IMR-90 (cell line): Measurements from ENCODE around the gene SELENOM. TPM values are rescaled to one million over a fixed set of nuclear protein-coding genes. Genes with fewer than 3 reads are reported as not detected.
"Not testable (repeated sequence)": the region's sequence is repeated elsewhere in the genome, so short reads cannot be mapped to it uniquely, and the experiment has no call there.

Source experiments
- ATAC-seq: fragments of 200-7000 bp; cut with Tn5 transposase; 2 replicates; pipeline ENCODE4 v1.9.1; 2020; ENCODE audit warnings: low read depth, mild to moderate bottlenecking, moderate library complexity
- BruUV-seq: library from RNA; stranded (reverse); fragments of 400-500 nt; replicated peaks from 2 replicates; lab custom pipeline; 2021; lab: Mats Ljungman, UMichigan
- CTCF ChIA-PET: fragments of 300-600 bp; formaldehyde crosslinking; extraction: SDS; loops from one replicate; lab custom pipeline; 2021; ENCODE audit warnings: antibody characterized with exemption; lab: Yijun Ruan, JAX
- POLR2A ChIA-PET: fragments of 300-600 bp; sonication (Branson Sonifier 250); formaldehyde crosslinking; loops from one replicate; lab custom pipeline; 2022; ENCODE audit warnings: antibody characterized with exemption; ENCODE audit not compliant: unreplicated experiment; lab: Charles Lee
- DNase-seq: peaks from one replicate; pipeline ENCODE4 v3.0.0; 2013
- H2AFZ ChIP-seq: replicated peaks from 2 replicates; pipeline ENCODE3; 2013; ENCODE audit warnings: low read length, mild to moderate bottlenecking; ENCODE audit not compliant: poor library complexity
- H2AK5ac ChIP-seq: 2 replicates; pipeline ENCODE4 v1.6.1; 2013; ENCODE audit warnings: low read depth, low read length, inconsistent platforms
- H2AK9ac ChIP-seq: replicated peaks from 2 replicates; pipeline ENCODE3; 2013; ENCODE audit warnings: mild to moderate bottlenecking, low read depth, low read length, moderate library complexity; ENCODE audit not compliant: poor library complexity
- H2BK120ac ChIP-seq: 2 replicates; pipeline ENCODE4 v1.6.1; 2013; ENCODE audit warnings: low read depth, low read length, inconsistent platforms
- H2BK15ac ChIP-seq: 3 replicates; pipeline ENCODE4 v1.6.1; 2013; ENCODE audit warnings: low read depth, low read length, inconsistent platforms
- H2BK20ac ChIP-seq: 2 replicates; pipeline ENCODE4 v1.6.1; 2013; ENCODE audit warnings: low read depth, mild to moderate bottlenecking, inconsistent platforms, low read length, moderate library complexity
- H2BK5ac ChIP-seq: 2 replicates; pipeline ENCODE4 v1.6.1; 2013; ENCODE audit warnings: mild to moderate bottlenecking, low read depth, low read length, inconsistent platforms; ENCODE audit not compliant: poor library complexity, severe bottlenecking
- H3K14ac ChIP-seq: replicated peaks from 2 replicates; pipeline ENCODE4 v1.6.1; 2013; ENCODE audit warnings: low read depth, low read length, inconsistent platforms
- H3K18ac ChIP-seq: 2 replicates; pipeline ENCODE4 v1.6.1; 2013; ENCODE audit warnings: low read depth, low read length, control low read depth
- H3K23ac ChIP-seq: 2 replicates; pipeline ENCODE4 v1.6.1; 2013; ENCODE audit warnings: low read depth, low read length, inconsistent platforms
- H3K27ac ChIP-seq: 2 replicates; pipeline ENCODE4 v1.5.1; 2013; ENCODE audit warnings: mild to moderate bottlenecking, control low read depth, low read length; ENCODE audit not compliant: insufficient read depth
- H3K27me3 ChIP-seq: 2 replicates; pipeline ENCODE4 v1.6.1; 2013; ENCODE audit warnings: low read length; ENCODE audit not compliant: control insufficient read depth, insufficient read depth
- H3K36me3 ChIP-seq: 2 replicates; pipeline ENCODE4 v1.6.1; 2013; ENCODE audit warnings: low read length, mixed read lengths; ENCODE audit not compliant: control insufficient read depth, insufficient read depth
- H3K4ac ChIP-seq: 2 replicates; pipeline ENCODE4 v1.6.1; 2013; ENCODE audit warnings: low read depth, low read length, inconsistent platforms
- H3K4me1 ChIP-seq: 2 replicates; pipeline ENCODE4 v1.6.1; 2013; ENCODE audit warnings: low read length, mixed read lengths; ENCODE audit not compliant: control insufficient read depth, insufficient read depth
- H3K4me2 ChIP-seq: 2 replicates; pipeline ENCODE4 v1.6.1; 2013; ENCODE audit warnings: low read depth, mild to moderate bottlenecking, control low read depth, low read length, moderate library complexity
- H3K4me3 ChIP-seq: 2 replicates; pipeline ENCODE4 v1.5.1; 2013; ENCODE audit warnings: low read depth, mild to moderate bottlenecking, control low read depth, low read length, moderate library complexity; ENCODE audit not compliant: insufficient read depth
- H3K56ac ChIP-seq: 2 replicates; pipeline ENCODE4 v1.6.1; 2013; ENCODE audit warnings: low read length, inconsistent platforms; ENCODE audit not compliant: insufficient read depth; ENCODE audit errors: extremely low read depth
- H3K79me1 ChIP-seq, 2 experiments: 2 replicates each; pipeline ENCODE4 v1.6.1; 2013; ENCODE audit warnings: low read length in 2 of 2, inconsistent platforms in 1 of 2, low read depth in 1 of 2
- H3K9ac ChIP-seq: 2 replicates; pipeline ENCODE4 v1.6.1; 2013; ENCODE audit warnings: low read depth, low read length, control low read depth
- H3K9me1 ChIP-seq: 2 replicates; pipeline ENCODE4 v1.6.1; 2013; ENCODE audit warnings: low read length, inconsistent platforms; ENCODE audit not compliant: insufficient read depth
- H3K9me3 ChIP-seq: 2 replicates; pipeline ENCODE4 v1.6.1; 2013; ENCODE audit warnings: low read length; ENCODE audit not compliant: control insufficient read depth, insufficient read depth
- H4K20me1 ChIP-seq: 2 replicates; pipeline ENCODE4 v1.6.1; 2013; ENCODE audit warnings: low read length, inconsistent platforms; ENCODE audit not compliant: insufficient read depth
- H4K5ac ChIP-seq: 2 replicates; pipeline ENCODE4 v1.6.1; 2013; ENCODE audit warnings: mild to moderate bottlenecking, low read depth, low read length, control low read depth
- H4K8ac ChIP-seq, 2 experiments: 2 replicates each; pipeline ENCODE4 v1.6.1; 2013; ENCODE audit warnings: low read depth in 2 of 2, low read length in 2 of 2, control low read depth in 1 of 2, inconsistent platforms in 1 of 2
- H4K91ac ChIP-seq: 2 replicates; pipeline ENCODE4 v1.6.1; 2013; ENCODE audit warnings: low read depth, low read length, inconsistent platforms; ENCODE audit not compliant: insufficient read depth
- SMC3 ChIP-seq: fragments of 150-350 bp; IDR thresholded peaks from 2 replicates; pipeline ENCODE4 v1.6.1; 2016; ENCODE audit warnings: low read depth, mild to moderate bottlenecking, antibody characterized with exemption, low read length, moderate library complexity
- WGBS, 2 experiments: methylation state at CpG; one replicate each; pipeline versions ENCODE4 v1.1.5 to v1.1.7; 2013; ENCODE audit warnings: missing lambda C conversion rate in 2 of 2; ENCODE audit not compliant: insufficient read length in 1 of 2; ENCODE audit errors: extremely low coverage in 2 of 2; 5-methylcytosine and 5-hydroxymethylcytosine counted together
- dilution Hi-C: fragments of 300-500 bp; cut with HindIII; formaldehyde crosslinking; loops from one replicate; pipeline ENCODE4 v1.14.3; 2018; ENCODE audit warnings: low sequenced_read_pairs; ENCODE audit not compliant: unreplicated experiment
- in situ Hi-C: fragments of 300-500 bp; cut with MboI; formaldehyde crosslinking; loops from 3 replicates; pipeline ENCODE4 v1.14.3; 2019; ENCODE audit warnings: low sequenced_read_pairs, inconsistent platforms, mixed read lengths
- intact Hi-C: fragments of 100-400 bp; cut with micrococcal nuclease; formaldehyde crosslinking; loops from 2 replicates; pipeline ENCODE4 v1.10.0; 2022
- polyA plus RNA-seq, 3 experiments: library from polyadenylated mRNA; depleted of rRNA; stranded (reverse); fragments of >200 nt; gene quantifications; 2 replicates each; pipeline ENCODE4 v1.2.3, GENCODE V29; 2012; ENCODE audit warnings: low replicate concordance in 1 of 3
- total RNA-seq: library from RNA; depleted of rRNA; stranded (reverse); fragments of >200 nt; gene quantifications from 2 replicates; pipeline ENCODE4 v1.2.3, GENCODE V29; 2012

The SELENOM gene
- total and polyA plus RNA-seq, 2 of the 4 experiments (the other 2 are of a cell fraction), result 46.2 to 270 TPM

- TF ChIP-seq SMC3, result no peak
These were observed 10.9 kb upstream of the SELENOM start (continued) for GRCh38 chr22:31118046-31118820.

- H3K27ac ChIP-seq, H4K91ac ChIP-seq, H3K27me3 ChIP-seq, H4K5ac ChIP-seq, POLR2A ChIA-PET, H3K9ac ChIP-seq, H3K9me1 ChIP-seq, H3K18ac ChIP-seq, CTCF ChIA-PET, H2BK5ac ChIP-seq, BruUV-seq, H4K20me1 ChIP-seq, H2BK120ac ChIP-seq, H2BK15ac ChIP-seq, H3K4ac ChIP-seq, H2AFZ ChIP-seq, ATAC-seq, H3K4me1 ChIP-seq, H2AK5ac ChIP-seq, H3K9me3 ChIP-seq, H3K36me3 ChIP-seq, H2BK20ac ChIP-seq, H3K4me2 ChIP-seq, H3K14ac ChIP-seq, H3K23ac ChIP-seq, H3K56ac ChIP-seq, H4K8ac ChIP-seq, H3K4me3 ChIP-seq, dilution Hi-C loops, intact Hi-C loops, H2AK9ac ChIP-seq, DNase-seq, H3K79me1 ChIP-seq: not testable (repeated sequence)
- WGBS, 2 experiments, result 100% methylated on average over 4 of the region's 7 CpGs; no CpG with 5 or more reads in 1 of the 2 experiments
- in situ Hi-C loops, result loop anchor here (5.0 to 10.0 kb wide), 2 partner anchors 35 to 122 kb away; no protein-coding TSS in a partner anchor
These were observed 5.3 kb upstream of the SELENOM start for GRCh38 chr22:31112547-31113091.
